HG03097 (cell line): Measurements from ENCODE around the gene CD40LG.

Experiments
- ATAC-seq: cut with Tn5 transposase; IDR thresholded peaks from one replicate; pipeline ENCODE4 v1.9.1; 2021; ENCODE audit not compliant: unreplicated experiment, low FRiP score

CD40LG gene

DNA sequence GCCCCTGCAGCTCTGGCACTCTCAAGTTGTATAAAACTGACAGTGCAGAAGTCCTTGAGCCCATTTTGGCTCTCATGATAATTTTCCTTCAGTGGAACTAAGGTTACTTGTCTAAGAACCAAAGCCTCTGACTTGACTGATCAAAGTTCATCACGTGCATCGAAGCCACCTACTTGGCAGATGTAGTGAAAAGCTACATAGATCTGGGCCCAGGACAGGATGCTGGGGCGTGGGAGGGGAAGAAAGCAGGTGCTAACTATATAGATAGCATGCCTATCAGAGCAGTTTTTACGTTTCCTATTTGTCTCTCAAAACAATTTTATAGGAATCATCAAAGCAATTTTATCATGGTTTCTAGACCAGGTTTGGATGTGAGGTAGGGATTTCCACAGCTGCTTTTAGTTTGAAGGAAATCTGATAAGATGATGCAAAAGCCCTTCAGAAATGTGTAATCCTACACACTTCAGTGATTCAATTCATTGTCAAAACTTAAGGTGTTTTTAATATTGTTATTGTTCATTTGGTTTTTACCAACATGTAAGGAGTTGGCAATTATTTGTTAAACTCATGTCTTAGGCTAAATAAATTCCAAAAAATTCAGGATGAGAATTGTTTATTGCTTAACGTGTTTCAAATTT is 1.2 kb upstream of the CD40LG start:
- ATAC-seq = no peak

DNA sequence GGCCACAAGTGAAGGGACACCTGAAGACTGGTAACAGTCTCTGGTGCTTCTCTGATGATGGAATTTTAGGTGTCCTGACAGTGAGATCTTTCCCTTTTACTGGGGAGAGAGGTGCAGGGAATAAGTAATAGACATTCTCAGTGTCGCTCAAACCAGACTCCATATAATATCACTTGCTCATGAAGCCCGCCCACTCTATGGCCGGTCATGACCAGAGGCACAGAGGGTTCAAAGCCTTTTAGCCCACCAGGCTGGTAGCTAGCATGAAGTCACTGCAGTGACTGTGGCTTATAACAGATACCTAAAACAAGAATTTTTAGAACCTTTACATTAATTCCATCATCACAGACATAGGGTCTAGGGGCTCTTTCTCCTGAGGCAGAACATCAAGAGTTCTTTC is 2.9 kb downstream of the CD40LG start:
- no peak for ATAC-seq

GRCh38 chrX:136652822-136653723 is 5.1 kb downstream of the CD40LG start:
- ATAC-seq = no peak

DNA sequence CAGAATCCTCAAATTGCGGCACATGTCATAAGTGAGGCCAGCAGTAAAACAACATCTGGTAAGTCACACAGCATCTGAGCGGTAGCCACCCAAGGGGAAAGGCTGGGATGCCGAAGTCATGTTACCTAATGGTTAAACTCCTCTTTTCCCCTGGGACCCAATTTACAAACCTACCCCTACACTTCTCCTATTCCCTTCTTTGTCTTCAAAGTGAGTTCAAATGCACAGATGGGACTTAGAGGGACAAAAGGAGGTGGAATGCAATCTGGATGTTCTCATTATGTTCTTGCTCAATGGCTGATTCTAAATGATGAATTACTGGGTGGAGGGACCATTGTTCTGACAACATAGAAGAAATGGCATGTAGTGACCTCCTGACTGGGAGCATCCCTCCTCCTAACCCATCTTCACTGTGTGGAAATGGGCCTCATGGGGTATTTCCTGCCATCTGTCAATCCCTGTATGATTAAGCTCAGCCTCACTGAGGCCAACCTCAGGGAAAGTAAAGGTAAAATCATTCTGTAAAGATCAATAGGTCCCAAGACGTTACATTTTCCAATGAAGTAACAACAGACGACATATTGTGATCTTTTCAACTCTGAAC is 8.5 kb downstream of the CD40LG start:
- ATAC-seq = no peak

GRCh38 chrX:136658151-136658550 is 10.2 kb downstream of the CD40LG start:
- no peak for ATAC-seq

DNA sequence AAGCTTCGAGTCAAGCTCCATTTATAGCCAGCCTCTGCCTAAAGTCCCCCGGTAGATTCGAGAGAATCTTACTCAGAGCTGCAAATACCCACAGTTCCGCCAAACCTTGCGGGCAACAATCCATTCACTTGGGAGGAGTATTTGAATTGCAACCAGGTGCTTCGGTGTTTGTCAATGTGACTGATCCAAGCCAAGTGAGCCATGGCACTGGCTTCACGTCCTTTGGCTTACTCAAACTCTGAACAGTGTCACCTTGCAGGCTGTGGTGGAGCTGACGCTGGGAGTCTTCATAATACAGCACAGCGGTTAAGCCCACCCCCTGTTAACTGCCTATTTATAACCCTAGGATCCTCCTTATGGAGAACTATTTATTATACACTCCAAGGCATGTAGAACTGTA is 11.2 kb downstream of the CD40LG start:
- ATAC-seq = no peak

DNA sequence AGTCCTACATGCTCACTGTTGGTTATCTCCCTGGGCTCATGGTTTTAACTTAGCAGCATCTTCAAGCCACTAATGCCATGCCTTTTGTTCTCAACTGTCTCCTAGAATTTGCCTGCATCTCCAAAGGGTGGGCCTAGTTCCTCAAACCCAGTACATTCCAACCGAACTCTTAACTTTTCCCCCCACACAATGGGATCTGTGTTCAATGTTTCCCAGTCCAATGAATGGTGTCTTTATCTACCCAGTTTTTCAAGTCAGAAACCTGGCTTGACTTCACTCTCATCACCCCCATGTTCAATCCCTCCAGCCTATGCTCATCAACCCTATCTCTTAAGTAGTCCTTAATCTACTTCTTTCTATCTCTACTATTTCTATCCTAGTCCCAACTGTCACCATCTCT is 12.9 kb downstream of the CD40LG start:
- no peak for ATAC-seq

- no peak for ATAC-seq
These were observed 14.1 kb downstream of the CD40LG start for GRCh38 chrX:136662104-136662503.

- ATAC-seq = no peak
These were observed 15.0 kb downstream of the CD40LG start for GRCh38 chrX:136662976-136663375.

DNA sequence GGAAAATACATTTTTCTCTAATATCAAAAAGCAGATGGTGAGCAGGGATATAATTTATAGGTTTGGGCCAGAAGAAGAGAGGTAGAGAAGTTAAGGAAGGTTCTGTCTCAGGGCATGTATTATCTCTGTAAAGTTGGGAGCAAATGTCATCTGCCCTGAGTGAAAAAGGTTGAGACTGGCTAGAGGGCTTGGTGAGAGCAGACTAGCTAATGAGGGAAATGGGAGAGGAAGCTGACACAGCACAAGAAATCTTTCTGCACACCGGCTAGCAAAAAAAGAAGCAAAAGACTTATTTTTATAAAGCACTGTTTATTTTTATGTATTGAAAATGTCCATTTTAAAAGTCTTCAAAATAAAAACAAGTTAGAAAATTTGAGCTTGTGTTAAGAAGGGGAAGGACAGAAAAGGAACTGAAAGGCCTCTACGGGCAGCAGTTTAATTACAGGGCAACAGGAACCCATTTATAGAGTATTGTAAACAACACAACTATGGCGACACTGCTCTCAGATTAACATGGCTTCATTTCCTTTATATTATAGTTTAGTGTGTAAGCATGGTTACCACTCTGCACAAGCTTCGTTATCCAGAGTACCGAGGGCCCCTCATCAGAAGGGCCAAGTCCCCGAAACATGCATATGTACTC is 17.4 kb downstream of the CD40LG start:
- no peak for ATAC-seq

DNA sequence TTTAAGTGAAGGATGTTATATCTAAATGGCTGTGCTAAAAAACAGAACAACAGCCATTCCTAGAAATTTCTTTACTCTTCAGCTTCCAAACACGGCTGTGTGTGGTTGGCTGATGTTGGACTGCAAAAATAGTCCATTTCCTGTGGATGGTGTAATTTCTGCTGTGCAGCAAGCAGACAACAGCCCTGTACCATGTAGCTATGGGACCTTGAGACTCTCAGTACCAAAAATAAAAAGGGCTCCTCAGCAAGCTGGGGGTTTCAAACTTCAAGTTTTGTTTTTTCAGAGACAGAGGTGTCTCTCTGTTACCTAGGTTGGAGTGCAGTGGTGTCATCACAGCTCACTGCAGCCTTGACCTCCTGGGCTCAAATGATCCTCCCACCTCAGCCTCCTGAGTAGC is 18.1 kb downstream of the CD40LG start:
- no peak for ATAC-seq

GRCh38 chrX:136667446-136668168 is 19.6 kb downstream of the CD40LG start:
- ATAC-seq = no peak

DNA sequence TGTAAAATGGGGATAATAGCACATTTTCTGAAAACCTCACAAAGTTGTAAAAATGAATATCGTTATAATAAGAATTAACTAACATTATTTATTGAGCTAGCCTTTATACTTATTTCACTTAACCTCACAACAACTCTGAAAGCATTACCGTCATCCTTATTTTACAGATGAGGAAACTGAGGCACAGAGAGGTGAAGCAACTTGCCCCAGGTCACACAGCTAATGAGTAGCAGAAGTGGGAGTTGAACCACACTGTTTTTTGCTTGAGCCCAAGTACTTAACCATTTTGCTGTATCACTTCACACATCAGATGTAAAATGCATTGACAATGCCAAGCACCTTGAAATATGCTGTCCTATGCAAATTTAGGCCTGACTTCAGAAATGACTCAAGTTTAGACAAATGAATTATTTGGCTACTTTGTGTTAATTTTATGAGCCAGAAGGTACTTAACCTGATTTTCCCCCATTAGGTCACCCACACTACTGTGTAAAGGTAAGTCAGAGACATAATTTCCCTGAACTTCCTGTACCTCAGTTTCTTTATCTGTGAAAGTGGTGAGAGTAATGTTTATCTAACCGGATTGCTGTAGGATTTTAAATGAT is 23.1 kb downstream of the CD40LG start:
- no peak for ATAC-seq

GRCh38 chrX:136674270-136674985 is 26.5 kb downstream of the CD40LG start:
- ATAC-seq = no peak

- ATAC-seq = no peak
These were observed 31.6 kb downstream of the CD40LG start for GRCh38 chrX:136679531-136679930.

- ATAC-seq = no peak
These were observed 36.2 kb downstream of the CD40LG start for GRCh38 chrX:136684120-136684519.

GRCh38 chrX:136687457-136687856 is 39.5 kb downstream of the CD40LG start:
- no peak for ATAC-seq

DNA sequence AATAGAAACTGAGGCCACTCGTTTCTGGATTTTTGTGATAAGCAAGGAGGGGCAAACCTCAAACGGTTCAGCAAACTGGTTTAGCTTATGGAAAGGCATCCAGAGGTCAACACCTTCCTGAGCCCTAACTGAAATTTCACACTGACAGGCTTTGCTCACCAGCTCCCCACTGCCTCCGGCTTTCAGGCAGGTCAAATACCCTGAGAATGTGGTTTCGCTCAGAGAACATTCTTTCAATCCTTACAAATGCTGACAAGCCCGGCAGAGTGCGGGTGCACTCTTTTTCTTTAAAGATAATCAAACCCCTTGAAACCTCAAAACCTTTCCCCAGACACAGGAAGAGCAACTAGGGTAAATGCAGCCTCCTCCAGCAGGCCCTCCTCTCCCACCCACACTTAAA is 41.5 kb downstream of the CD40LG start:
- ATAC-seq = no peak

- ATAC-seq = no peak
These were observed 43.3 kb downstream of the CD40LG start for GRCh38 chrX:136691028-136691809.
